ENCODE measurements around the gene SERPIND1. TPM values are rescaled to one million over a fixed set of nuclear protein-coding genes. Genes with fewer than 3 reads are reported as not detected.
A peak's percentile ranks its signal among the peaks of the same experiment; 100 is the strongest.

SERPIND1 gene
- total RNA-seq, 1 donor = not detected

- Histone ChIP-seq H3K9me3 (ENCODE audit: low read depth, low read length) (no peaks in the 10 kb centered on the region), H3K27ac (ENCODE audit: low read depth, low read length) (no peak overlapping the region), H2AFZ (ENCODE audit: low read length) (no peak overlapping the region), H3K27me3 (ENCODE audit: insufficient read depth, low read length) (no peaks in the 10 kb centered on the region), H3K4me1 (ENCODE audit: insufficient read depth, low read length) (peaks cover 6% of the 10 kb centered on the region), H3K4me2 (ENCODE audit: insufficient read depth, low read length) (no peak overlapping the region), H3K79me2 (ENCODE audit: insufficient read depth, low read length) (no peaks in the 10 kb centered on the region), H3K36me3 (ENCODE audit: insufficient read depth, low read length) (peaks cover 19% of the 10 kb centered on the region), H4K20me1 (ENCODE audit: insufficient read depth, low read length) (no peaks in the 10 kb centered on the region), H3K4me3 (ENCODE audit: insufficient read depth, low read length) (no peak overlapping the region)
- TF ChIP-seq CTCF (IDR thresholded peaks at IDR 0.05; ENCODE audit: extremely low read depth, low read depth, low read length) = no peak
- DNase-seq (ENCODE audit: insufficient read length, low spot score, missing footprints) = peak; percentile 72
Measured at GRCh38 chr22:20761536-20761935, 12.4 kb upstream of the SERPIND1 start.

GRCh38 chr22:20762233-20762796 lies 11.6 kb upstream of the SERPIND1 start:
- H3K4me3 ChIP-seq (ENCODE audit: insufficient read depth, low read length) = no peak overlapping the region
- TF ChIP-seq CTCF (IDR thresholded peaks at IDR 0.05; ENCODE audit: extremely low read depth, low read depth, low read length) = no peak
- H3K9me3 ChIP-seq (ENCODE audit: low read depth, low read length) = no peaks in the 10 kb centered on the region
- H2AFZ ChIP-seq (ENCODE audit: low read length) = no peak overlapping the region
- H3K79me2 ChIP-seq (ENCODE audit: insufficient read depth, low read length) = no peaks in the 10 kb centered on the region
- H3K4me2 ChIP-seq (ENCODE audit: insufficient read depth, low read length) = no peak overlapping the region
- no peaks in the 10 kb centered on the region for H3K27me3 ChIP-seq (ENCODE audit: insufficient read depth, low read length)
- no peaks in the 10 kb centered on the region for H4K20me1 ChIP-seq (ENCODE audit: insufficient read depth, low read length)
- H3K36me3 ChIP-seq (ENCODE audit: insufficient read depth, low read length) = peaks cover 16% of the 10 kb centered on the region
- H3K27ac ChIP-seq (ENCODE audit: low read depth, low read length) = no peak overlapping the region
- DNase-seq (ENCODE audit: insufficient read length, low spot score, missing footprints) = no peak
- peaks cover 6% of the 10 kb centered on the region for H3K4me1 ChIP-seq (ENCODE audit: insufficient read depth, low read length)

- Histone ChIP-seq H3K27ac (ENCODE audit: low read depth, low read length) (no peak overlapping the region), H2AFZ (ENCODE audit: low read length) (no peak overlapping the region)
- no peak for TF ChIP-seq CTCF (IDR thresholded peaks at IDR 0.05; ENCODE audit: extremely low read depth, low read depth, low read length)
Measured at GRCh38 chr22:20763630-20764470, 10.1 kb upstream of the SERPIND1 start.

GRCh38 chr22:20764471-20764720 lies 9.5 kb upstream of the SERPIND1 start:
- no peak for DNase-seq (ENCODE audit: insufficient read length, low spot score, missing footprints)
- no peaks in the 10 kb centered on the region for H4K20me1 ChIP-seq (ENCODE audit: insufficient read depth, low read length)
- H3K4me2 ChIP-seq (ENCODE audit: insufficient read depth, low read length) = no peak overlapping the region
- H3K4me3 ChIP-seq (ENCODE audit: insufficient read depth, low read length) = no peak overlapping the region
- peaks cover 6% of the 10 kb centered on the region for H3K4me1 ChIP-seq (ENCODE audit: insufficient read depth, low read length)
- TF ChIP-seq CTCF (IDR thresholded peaks at IDR 0.05; ENCODE audit: extremely low read depth, low read depth, low read length) = no peak
- H2AFZ ChIP-seq (ENCODE audit: low read length) = no peak overlapping the region
- H3K79me2 ChIP-seq (ENCODE audit: insufficient read depth, low read length) = no peaks in the 10 kb centered on the region
- no peaks in the 10 kb centered on the region for H3K27me3 ChIP-seq (ENCODE audit: insufficient read depth, low read length)
- no peak overlapping the region for H3K27ac ChIP-seq (ENCODE audit: low read depth, low read length)
- H3K36me3 ChIP-seq (ENCODE audit: insufficient read depth, low read length) = peaks cover 16% of the 10 kb centered on the region
- H3K9me3 ChIP-seq (ENCODE audit: low read depth, low read length) = no peaks in the 10 kb centered on the region

More at GRCh38 chr22:20763630-20764470, 10.1 kb upstream of the SERPIND1 start:
- Histone ChIP-seq H3K4me2 (ENCODE audit: insufficient read depth, low read length) (no peak overlapping the region), H3K4me3 (ENCODE audit: insufficient read depth, low read length) (no peak overlapping the region), H3K9me3 (ENCODE audit: low read depth, low read length) (no peaks in the 10 kb centered on the region), H3K27me3 (ENCODE audit: insufficient read depth, low read length) (no peaks in the 10 kb centered on the region), H3K79me2 (ENCODE audit: insufficient read depth, low read length) (no peaks in the 10 kb centered on the region), H3K4me1 (ENCODE audit: insufficient read depth, low read length) (peaks cover 6% of the 10 kb centered on the region), H3K36me3 (ENCODE audit: insufficient read depth, low read length) (peaks cover 16% of the 10 kb centered on the region), H4K20me1 (ENCODE audit: insufficient read depth, low read length) (no peaks in the 10 kb centered on the region)
- no peak for DNase-seq (ENCODE audit: insufficient read length, low spot score, missing footprints)
